IMR-90 (cell line): ENCODE results near the gene PITPNC1. TPM values are rescaled to one million over a fixed set of nuclear protein-coding genes. Genes with fewer than 3 reads are reported as not detected.

Experiments
- ATAC-seq: fragments of 200-7000 bp; cut with Tn5 transposase; 2 replicates; pipeline ENCODE4 v1.9.1; 2020; ENCODE audit warnings: low read depth, mild to moderate bottlenecking, moderate library complexity
- BruUV-seq: library from RNA; stranded (reverse); fragments of 400-500 nt; replicated peaks from 2 replicates; lab custom pipeline; 2021; lab: Mats Ljungman, UMichigan
- CTCF ChIA-PET: fragments of 300-600 bp; formaldehyde crosslinking; extraction: SDS; loops from one replicate; lab custom pipeline; 2021; ENCODE audit warnings: antibody characterized with exemption; lab: Yijun Ruan, JAX
- POLR2A ChIA-PET: fragments of 300-600 bp; sonication (Branson Sonifier 250); formaldehyde crosslinking; loops from one replicate; lab custom pipeline; 2022; ENCODE audit warnings: antibody characterized with exemption; ENCODE audit not compliant: unreplicated experiment; lab: Charles Lee
- DNase-seq: peaks from one replicate; pipeline ENCODE4 v3.0.0; 2013
- H2AFZ ChIP-seq: replicated peaks from 2 replicates; pipeline ENCODE3; 2013; ENCODE audit warnings: low read length, mild to moderate bottlenecking; ENCODE audit not compliant: poor library complexity
- H2AK5ac ChIP-seq: 2 replicates; pipeline ENCODE4 v1.6.1; 2013; ENCODE audit warnings: low read depth, low read length, inconsistent platforms
- H2AK9ac ChIP-seq: replicated peaks from 2 replicates; pipeline ENCODE3; 2013; ENCODE audit warnings: mild to moderate bottlenecking, low read depth, low read length, moderate library complexity; ENCODE audit not compliant: poor library complexity
- H2BK120ac ChIP-seq: 2 replicates; pipeline ENCODE4 v1.6.1; 2013; ENCODE audit warnings: low read depth, low read length, inconsistent platforms
- H2BK15ac ChIP-seq: 3 replicates; pipeline ENCODE4 v1.6.1; 2013; ENCODE audit warnings: low read depth, low read length, inconsistent platforms
- H2BK20ac ChIP-seq: 2 replicates; pipeline ENCODE4 v1.6.1; 2013; ENCODE audit warnings: low read depth, mild to moderate bottlenecking, inconsistent platforms, low read length, moderate library complexity
- H2BK5ac ChIP-seq: 2 replicates; pipeline ENCODE4 v1.6.1; 2013; ENCODE audit warnings: mild to moderate bottlenecking, low read depth, low read length, inconsistent platforms; ENCODE audit not compliant: poor library complexity, severe bottlenecking
- H3K14ac ChIP-seq: replicated peaks from 2 replicates; pipeline ENCODE4 v1.6.1; 2013; ENCODE audit warnings: low read depth, low read length, inconsistent platforms
- H3K18ac ChIP-seq: 2 replicates; pipeline ENCODE4 v1.6.1; 2013; ENCODE audit warnings: low read depth, low read length, control low read depth
- H3K23ac ChIP-seq: 2 replicates; pipeline ENCODE4 v1.6.1; 2013; ENCODE audit warnings: low read depth, low read length, inconsistent platforms
- H3K27ac ChIP-seq: 2 replicates; pipeline ENCODE4 v1.5.1; 2013; ENCODE audit warnings: mild to moderate bottlenecking, control low read depth, low read length; ENCODE audit not compliant: insufficient read depth
- H3K27me3 ChIP-seq: 2 replicates; pipeline ENCODE4 v1.6.1; 2013; ENCODE audit warnings: low read length; ENCODE audit not compliant: control insufficient read depth, insufficient read depth
- H3K36me3 ChIP-seq: 2 replicates; pipeline ENCODE4 v1.6.1; 2013; ENCODE audit warnings: low read length, mixed read lengths; ENCODE audit not compliant: control insufficient read depth, insufficient read depth
- H3K4ac ChIP-seq: 2 replicates; pipeline ENCODE4 v1.6.1; 2013; ENCODE audit warnings: low read depth, low read length, inconsistent platforms
- H3K4me1 ChIP-seq: 2 replicates; pipeline ENCODE4 v1.6.1; 2013; ENCODE audit warnings: low read length, mixed read lengths; ENCODE audit not compliant: control insufficient read depth, insufficient read depth
- H3K4me2 ChIP-seq: 2 replicates; pipeline ENCODE4 v1.6.1; 2013; ENCODE audit warnings: low read depth, mild to moderate bottlenecking, control low read depth, low read length, moderate library complexity
- H3K4me3 ChIP-seq: 2 replicates; pipeline ENCODE4 v1.5.1; 2013; ENCODE audit warnings: low read depth, mild to moderate bottlenecking, control low read depth, low read length, moderate library complexity; ENCODE audit not compliant: insufficient read depth
- H3K56ac ChIP-seq: 2 replicates; pipeline ENCODE4 v1.6.1; 2013; ENCODE audit warnings: low read length, inconsistent platforms; ENCODE audit not compliant: insufficient read depth; ENCODE audit errors: extremely low read depth
- H3K79me1 ChIP-seq, 2 experiments: 2 replicates each; pipeline ENCODE4 v1.6.1; 2013; ENCODE audit warnings: low read length in 2 of 2, inconsistent platforms in 1 of 2, low read depth in 1 of 2
- H3K9ac ChIP-seq: 2 replicates; pipeline ENCODE4 v1.6.1; 2013; ENCODE audit warnings: low read depth, low read length, control low read depth
- H3K9me1 ChIP-seq: 2 replicates; pipeline ENCODE4 v1.6.1; 2013; ENCODE audit warnings: low read length, inconsistent platforms; ENCODE audit not compliant: insufficient read depth
- H3K9me3 ChIP-seq: 2 replicates; pipeline ENCODE4 v1.6.1; 2013; ENCODE audit warnings: low read length; ENCODE audit not compliant: control insufficient read depth, insufficient read depth
- H4K20me1 ChIP-seq: 2 replicates; pipeline ENCODE4 v1.6.1; 2013; ENCODE audit warnings: low read length, inconsistent platforms; ENCODE audit not compliant: insufficient read depth
- H4K5ac ChIP-seq: 2 replicates; pipeline ENCODE4 v1.6.1; 2013; ENCODE audit warnings: mild to moderate bottlenecking, low read depth, low read length, control low read depth
- H4K8ac ChIP-seq, 2 experiments: 2 replicates each; pipeline ENCODE4 v1.6.1; 2013; ENCODE audit warnings: low read depth in 2 of 2, low read length in 2 of 2, control low read depth in 1 of 2, inconsistent platforms in 1 of 2
- H4K91ac ChIP-seq: 2 replicates; pipeline ENCODE4 v1.6.1; 2013; ENCODE audit warnings: low read depth, low read length, inconsistent platforms; ENCODE audit not compliant: insufficient read depth
- CEBPB ChIP-seq: IDR thresholded peaks from 2 replicates; pipeline ENCODE4 v1.6.1; 2012; ENCODE audit warnings: low read depth, low read length, improper control_type of control experiment
- CHD1 ChIP-seq: IDR thresholded peaks from 2 replicates; pipeline ENCODE4 v1.6.1; 2012; ENCODE audit warnings: low read depth, low read length, improper control_type of control experiment
- ELK1 ChIP-seq: fragments of 150-350 bp; IDR thresholded peaks from 2 replicates; pipeline ENCODE4 v1.6.1; 2016; ENCODE audit warnings: low read depth, mild to moderate bottlenecking, low read length, moderate library complexity, borderline replicate concordance
- FOS ChIP-seq: fragments of 150-350 bp; IDR thresholded peaks from 2 replicates; pipeline ENCODE4 v1.6.1; 2016; ENCODE audit warnings: low read depth, low read length
- MAFK ChIP-seq: IDR thresholded peaks from 2 replicates; pipeline ENCODE4 v1.6.1; 2012; ENCODE audit warnings: low read depth, low read length, improper control_type of control experiment
- MXI1 ChIP-seq: IDR thresholded peaks from 2 replicates; pipeline ENCODE4 v1.6.1; 2012; ENCODE audit warnings: low read depth, mild to moderate bottlenecking, low read length, moderate library complexity, borderline replicate concordance
- RAD21 ChIP-seq: IDR thresholded peaks from 2 replicates; pipeline ENCODE4 v1.6.1; 2012; ENCODE audit warnings: low read length, improper control_type of control experiment
- RCOR1 ChIP-seq: IDR thresholded peaks from 2 replicates; pipeline ENCODE4 v1.6.1; 2012; ENCODE audit warnings: mild to moderate bottlenecking, low read length, improper control_type of control experiment; ENCODE audit not compliant: insufficient replicate concordance
- RFX5 ChIP-seq: IDR thresholded peaks from 2 replicates; pipeline ENCODE4 v1.8.0; 2012; ENCODE audit warnings: low read depth, mild to moderate bottlenecking, low read length, moderate library complexity
- SMC3 ChIP-seq: fragments of 150-350 bp; IDR thresholded peaks from 2 replicates; pipeline ENCODE4 v1.6.1; 2016; ENCODE audit warnings: low read depth, mild to moderate bottlenecking, antibody characterized with exemption, low read length, moderate library complexity
- USF2 ChIP-seq: fragments of 150-350 bp; IDR thresholded peaks from 2 replicates; pipeline ENCODE4 v1.6.1; 2017; ENCODE audit warnings: mild to moderate bottlenecking, antibody characterized with exemption, low read length, low read depth
- WGBS, 2 experiments: methylation state at CpG; one replicate each; pipeline versions ENCODE4 v1.1.5 to v1.1.7; 2013; ENCODE audit warnings: missing lambda C conversion rate in 2 of 2; ENCODE audit not compliant: insufficient read length in 1 of 2; ENCODE audit errors: extremely low coverage in 2 of 2; 5-methylcytosine and 5-hydroxymethylcytosine counted together
- dilution Hi-C: fragments of 300-500 bp; cut with HindIII; formaldehyde crosslinking; loops from one replicate; pipeline ENCODE4 v1.14.3; 2018; ENCODE audit warnings: low sequenced_read_pairs; ENCODE audit not compliant: unreplicated experiment
- in situ Hi-C: fragments of 300-500 bp; cut with MboI; formaldehyde crosslinking; loops from 3 replicates; pipeline ENCODE4 v1.14.3; 2019; ENCODE audit warnings: low sequenced_read_pairs, inconsistent platforms, mixed read lengths
- intact Hi-C: fragments of 100-400 bp; cut with micrococcal nuclease; formaldehyde crosslinking; loops from 2 replicates; pipeline ENCODE4 v1.10.0; 2022
- polyA plus RNA-seq, 3 experiments: library from polyadenylated mRNA; depleted of rRNA; stranded (reverse); fragments of >200 nt; gene quantifications; 2 replicates each; pipeline ENCODE4 v1.2.3, GENCODE V29; 2012; ENCODE audit warnings: low replicate concordance in 1 of 3
- total RNA-seq: library from RNA; depleted of rRNA; stranded (reverse); fragments of >200 nt; gene quantifications from 2 replicates; pipeline ENCODE4 v1.2.3, GENCODE V29; 2012

Gene PITPNC1
- total and polyA plus RNA-seq, 2 of the 4 experiments (the other 2 are of a cell fraction): 4.1 TPM

GRCh38 chr17:67515490-67516083, 138.5 kb downstream of the PITPNC1 start:
- no peaks in the 10 kb centered on the region for H3K36me3 ChIP-seq
- no peak for ATAC-seq
- no TSS peak for BruUV-seq
- no peak overlapping the region for H3K4me2 ChIP-seq
- no peak overlapping the region for H2BK5ac ChIP-seq
- CTCF ChIA-PET: no interaction called here
- no peak overlapping the region for H3K14ac ChIP-seq
- POLR2A ChIA-PET: no interaction called here
- H3K4me1 ChIP-seq: peaks cover 7% of the 10 kb centered on the region; the same call in 1 of the 2 replicates
- no peak overlapping the region for H3K56ac ChIP-seq
- no peak overlapping the region for H4K91ac ChIP-seq
- H3K18ac ChIP-seq: no peak overlapping the region
- peaks cover 7% of the 10 kb centered on the region for H3K9me1 ChIP-seq
- H2AK5ac ChIP-seq: no peak overlapping the region
- dilution Hi-C loops (no loop called here), in situ Hi-C loops (no loop called here), intact Hi-C loops (no loop called here)
- no peak overlapping the region for H4K5ac ChIP-seq
- no peak overlapping the region for H2BK120ac ChIP-seq
- no peak for DNase-seq
- H2BK20ac ChIP-seq: no peak overlapping the region
- H3K23ac ChIP-seq: no peak overlapping the region
- 83% methylated on average over 1 of the region's 10 CpGs; no CpG with 5 or more reads in 1 of the 2 experiments for WGBS, 2 experiments
- TF ChIP-seq ELK1 (no peak), RAD21 (no peak), FOS (no peak), CHD1 (no peak), SMC3 (no peak), CEBPB (no peak), MAFK (no peak), RFX5 (no peak), RCOR1 (no peak), USF2 (no peak), MXI1 (no peak)
- no peak overlapping the region for H3K9ac ChIP-seq
- H2AFZ ChIP-seq: no peak overlapping the region
- H4K8ac ChIP-seq: no peak overlapping the region
- no peak overlapping the region for H2AK9ac ChIP-seq
- peaks cover 13 to 19% of the 10 kb centered on the region in 2 experiments for H3K79me1 ChIP-seq
- H4K20me1 ChIP-seq: peaks cover 7% of the 10 kb centered on the region; the same call in 1 of the 2 replicates
- H3K9me3 ChIP-seq: no peaks in the 10 kb centered on the region
- H3K27me3 ChIP-seq: no peaks in the 10 kb centered on the region
- H2BK15ac ChIP-seq: no peak overlapping the region
- no peak overlapping the region for H3K4me3 ChIP-seq
- no peak overlapping the region for H3K4ac ChIP-seq
- no peak overlapping the region for H3K27ac ChIP-seq
